ENCODE measurements around the gene TMEM17. TPM values are rescaled to one million over a fixed set of nuclear protein-coding genes. Genes with fewer than 3 reads are reported as not detected.

TMEM17 gene
- total RNA-seq, 4 donors from 2014 or later: 2.1 to 6.0 (median 4.8) TPM

- intact Hi-C loops (cut with DNase I): no loop called here
- Histone ChIP-seq H3K27me3 (no peaks in the 10 kb centered on the region), H3K36me3 (no peaks in the 10 kb centered on the region), H3K4me3 (replicated peaks in 1 of 3) (no peak overlapping the region), H3K27ac (peak overlapping the region in 1 of 3 donors; percentile 39), H3K4me1 (peaks cover 51 to 77% of the 10 kb centered on the region in 2 donors), H3K9me3 (no peaks in the 10 kb centered on the region)
- no peak for DNase-seq
- 91 to 94% methylated on average over 1 of the region's 1 CpG for WGBS, 2 donors
- no peak for TF ChIP-seq POLR2A (IDR thresholded peaks at IDR 0.05)
- TF ChIP-seq, protein P1, sequence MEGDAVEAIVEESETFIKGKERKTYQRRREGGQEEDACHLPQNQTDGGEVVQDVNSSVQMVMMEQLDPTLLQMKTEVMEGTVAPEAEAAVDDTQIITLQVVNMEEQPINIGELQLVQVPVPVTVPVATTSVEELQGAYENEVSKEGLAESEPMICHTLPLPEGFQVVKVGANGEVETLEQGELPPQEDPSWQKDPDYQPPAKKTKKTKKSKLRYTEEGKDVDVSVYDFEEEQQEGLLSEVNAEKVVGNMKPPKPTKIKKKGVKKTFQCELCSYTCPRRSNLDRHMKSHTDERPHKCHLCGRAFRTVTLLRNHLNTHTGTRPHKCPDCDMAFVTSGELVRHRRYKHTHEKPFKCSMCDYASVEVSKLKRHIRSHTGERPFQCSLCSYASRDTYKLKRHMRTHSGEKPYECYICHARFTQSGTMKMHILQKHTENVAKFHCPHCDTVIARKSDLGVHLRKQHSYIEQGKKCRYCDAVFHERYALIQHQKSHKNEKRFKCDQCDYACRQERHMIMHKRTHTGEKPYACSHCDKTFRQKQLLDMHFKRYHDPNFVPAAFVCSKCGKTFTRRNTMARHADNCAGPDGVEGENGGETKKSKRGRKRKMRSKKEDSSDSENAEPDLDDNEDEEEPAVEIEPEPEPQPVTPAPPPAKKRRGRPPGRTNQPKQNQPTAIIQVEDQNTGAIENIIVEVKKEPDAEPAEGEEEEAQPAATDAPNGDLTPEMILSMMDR (IDR thresholded peaks at IDR 0.05): no peak
Measured at GRCh38 chr2:62473246-62473827, 32.7 kb downstream of the TMEM17 start.

GRCh38 chr2:62472312-62472711 lies 33.7 kb downstream of the TMEM17 start:
- no peak for TF ChIP-seq POLR2A (IDR thresholded peaks at IDR 0.05)
- TF ChIP-seq, protein P1 (IDR thresholded peaks at IDR 0.05): no peak
- 12 to 16% methylated on average over 2 of the region's 2 CpGs for WGBS, 2 donors
- DNase-seq: no peak

DNA sequence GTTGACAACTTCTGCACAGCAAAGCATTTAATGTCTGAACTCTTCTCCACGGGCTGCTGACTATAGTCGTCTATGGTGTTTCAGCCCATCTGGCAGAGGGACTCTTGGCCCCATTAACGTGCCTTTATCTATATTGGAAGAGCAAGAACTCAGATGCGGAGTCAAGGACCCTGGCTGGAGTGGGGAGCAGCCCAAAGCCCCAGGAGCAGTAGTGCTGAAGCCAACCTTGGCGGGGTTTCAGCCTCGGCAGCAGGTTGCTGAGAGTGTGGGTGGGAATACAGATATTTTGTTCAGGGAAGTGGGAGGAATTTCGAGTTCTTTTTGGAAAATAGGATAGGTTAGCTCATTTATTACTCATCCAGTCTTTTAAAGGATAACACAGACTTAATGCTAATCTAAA lies 34.2 kb downstream of the TMEM17 start:
- H3K27ac ChIP-seq: peak overlapping the region; percentile 23 to 58 (median 53)
- no peaks in the 10 kb centered on the region for H3K9me3 ChIP-seq
- 20 to 28% methylated on average over 7 of the region's 7 CpGs for WGBS, 2 donors
- H3K27me3 ChIP-seq: no peaks in the 10 kb centered on the region
- DNase-seq: peak; percentile 61 to 72
- no peak overlapping the region for H3K4me3 ChIP-seq (replicated peaks in 1 of 3)
- H3K36me3 ChIP-seq: no peaks in the 10 kb centered on the region
- H3K4me1 ChIP-seq: peaks cover 65 to 80% of the 10 kb centered on the region in 2 donors
- intact Hi-C loops (cut with DNase I): no loop called here
- TF ChIP-seq, protein P1 (IDR thresholded peaks at IDR 0.05): no peak
- TF ChIP-seq POLR2A (IDR thresholded peaks at IDR 0.05): no peak

More at GRCh38 chr2:62472312-62472711, 33.7 kb downstream of the TMEM17 start:
- no peaks in the 10 kb centered on the region for H3K36me3 ChIP-seq
- no peaks in the 10 kb centered on the region for H3K9me3 ChIP-seq
- H3K4me3 ChIP-seq (replicated peaks in 1 of 3): no peak overlapping the region
- no peaks in the 10 kb centered on the region for H3K27me3 ChIP-seq
- intact Hi-C loops (cut with DNase I): no loop called here
- peak overlapping the region; percentile 23 to 58 (median 53) for H3K27ac ChIP-seq
- peaks cover 60 to 77% of the 10 kb centered on the region in 2 donors for H3K4me1 ChIP-seq

DNA sequence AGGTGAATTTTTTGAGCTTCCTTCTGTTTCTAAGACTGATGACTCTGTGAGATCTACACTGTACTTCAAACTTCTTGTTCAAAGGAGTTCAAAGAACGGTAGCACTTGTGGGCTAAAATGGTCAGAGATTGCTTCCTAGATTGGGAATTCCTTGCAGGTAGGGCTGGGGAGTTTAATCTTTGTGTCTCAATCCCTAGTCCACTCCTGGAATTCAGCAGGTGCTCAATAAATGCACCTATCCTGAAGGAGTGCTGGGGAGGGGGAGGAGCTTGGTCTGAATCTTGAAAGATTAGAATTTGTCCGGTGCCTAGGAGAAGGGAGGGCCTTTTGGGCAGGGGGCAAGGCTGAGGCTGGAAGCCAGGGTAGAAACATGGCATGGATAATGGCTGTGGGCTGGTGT lies 34.6 kb downstream of the TMEM17 start:
- no peaks in the 10 kb centered on the region for H3K9me3 ChIP-seq
- H3K36me3 ChIP-seq: no peaks in the 10 kb centered on the region
- peaks cover 66 to 80% of the 10 kb centered on the region in 2 donors for H3K4me1 ChIP-seq
- peak overlapping the region; percentile 23 to 58 (median 53) for H3K27ac ChIP-seq
- H3K27me3 ChIP-seq: no peaks in the 10 kb centered on the region
- no peak overlapping the region for H3K4me3 ChIP-seq (replicated peaks in 1 of 3)
- intact Hi-C loops (cut with DNase I): no loop called here
- TF ChIP-seq POLR2A (IDR thresholded peaks at IDR 0.05): no peak
- TF ChIP-seq, protein P1 (IDR thresholded peaks at IDR 0.05): no peak
- 51 to 61% methylated on average over 2 of the region's 2 CpGs for WGBS, 2 donors
- DNase-seq: no peak

- 93 to 97% methylated on average over 2 of the region's 2 CpGs for WGBS, 2 donors
- TF ChIP-seq, protein P1 (IDR thresholded peaks at IDR 0.05): no peak
- no peak for TF ChIP-seq POLR2A (IDR thresholded peaks at IDR 0.05)
- Histone ChIP-seq H3K4me1 (peaks cover 52 to 68% of the 10 kb centered on the region in 2 donors), H3K9me3 (no peaks in the 10 kb centered on the region), H3K36me3 (no peaks in the 10 kb centered on the region), H3K27me3 (no peaks in the 10 kb centered on the region), H3K4me3 (replicated peaks in 1 of 3) (no peak overlapping the region), H3K27ac (peak overlapping the region in 1 of 3 donors; percentile 51)
- no peak for DNase-seq
- intact Hi-C loops (cut with DNase I): loop anchor here (10.0 kb wide), 1 partner anchor 235 kb away; the partner anchor contains the start of gene EHBP1
Measured at GRCh38 chr2:62469548-62469947, 36.4 kb downstream of the TMEM17 start.

All from thyroid gland (tissue), 4 donors.